SU-DHL-6 (cell line): ENCODE measurements around the gene BRAT1.

Source experiments
- H2AFZ ChIP-seq: fragments of 200-600 bp; sonication (generic); 2 replicates; pipeline ENCODE4 v1.6.1; 2014; ENCODE audit warnings: low read depth, mild to moderate bottlenecking, moderate library complexity, mixed read lengths, antibody characterized with exemption, low read length; ENCODE audit not compliant: severe bottlenecking
- H3F3A ChIP-seq: fragments of 200-600 bp; shearing (Covaris generic); 2 replicates; pipeline ENCODE4 v1.6.0; 2016; ENCODE audit warnings: antibody characterized with exemption, mild to moderate bottlenecking; ENCODE audit not compliant: insufficient read depth
- H3K27ac ChIP-seq: fragments of 200-600 bp; sonication (generic); 2 replicates; pipeline ENCODE4 v1.5.1; 2016; ENCODE audit warnings: low read depth, mild to moderate bottlenecking, low read length, moderate library complexity, mixed read lengths
- H3K27me3 ChIP-seq: fragments of 200-600 bp; sonication (generic), shearing (Covaris generic); 2 replicates; pipeline ENCODE4 v1.6.0; 2014; ENCODE audit warnings: mild to moderate bottlenecking, low read length
- H3K36me3 ChIP-seq: fragments of 200-600 bp; sonication (generic); 2 replicates; pipeline ENCODE4 v1.6.1; 2014; ENCODE audit warnings: mild to moderate bottlenecking, low read length, mixed read lengths
- H3K4me2 ChIP-seq: fragments of 300-600, 200-600 bp; shearing (Covaris generic), sonication (generic); 2 replicates; pipeline ENCODE4 v1.6.0; 2014; ENCODE audit warnings: low read length, low read depth, mild to moderate bottlenecking; ENCODE audit not compliant: poor library complexity, severe bottlenecking
- H3K4me3 ChIP-seq: fragments of 200-600 bp; sonication (generic); 2 replicates; pipeline ENCODE4 v1.5.1; 2014; ENCODE audit warnings: antibody characterized with exemption, low read length, mild to moderate bottlenecking, mixed read lengths; ENCODE audit not compliant: insufficient read depth, poor library complexity, severe bottlenecking
- H3K79me2 ChIP-seq: fragments of 200-600 bp; sonication (generic); 2 replicates; pipeline ENCODE4 v1.6.1; 2014; ENCODE audit warnings: mild to moderate bottlenecking, low read length, moderate library complexity; ENCODE audit not compliant: insufficient read depth
- H3K9ac ChIP-seq: fragments of 200-600 bp; sonication (generic); 2 replicates; pipeline ENCODE4 v1.7.0; 2014; ENCODE audit warnings: mild to moderate bottlenecking, low read length
- H3K9me2 ChIP-seq: fragments of 200-600 bp; sonication (generic); replicated peaks from 2 replicates; pipeline ENCODE4 v1.6.1; 2014; ENCODE audit warnings: low read length; ENCODE audit not compliant: insufficient read depth
- H3K9me3 ChIP-seq: fragments of 200-600 bp; sonication (generic); 2 replicates; pipeline ENCODE4 v1.6.1; 2014; ENCODE audit warnings: low read length, mixed read lengths; ENCODE audit not compliant: insufficient read depth
- H4K20me1 ChIP-seq: fragments of 200-600 bp; sonication (generic); 2 replicates; pipeline ENCODE4 v1.6.1; 2014; ENCODE audit warnings: low read depth, mild to moderate bottlenecking, antibody characterized with exemption, low read length, moderate library complexity, mixed read lengths
- CTCF ChIP-seq: fragments of 200-600 bp; sonication (generic); IDR thresholded peaks from one replicate; pipeline ENCODE4 v1.5.1; 2017; ENCODE audit warnings: antibody characterized with exemption, mild to moderate bottlenecking, low read length, moderate library complexity; ENCODE audit not compliant: insufficient read depth, poor library complexity, severe bottlenecking
- EZH2phosphoT487 ChIP-seq: fragments of 200-600 bp; sonication (generic), shearing (Covaris generic); conservative IDR thresholded peaks from 2 replicates; pipeline ENCODE4 v1.6.1; 2018; ENCODE audit warnings: mild to moderate bottlenecking, antibody characterized with exemption, low read length, moderate library complexity, mixed read lengths

The BRAT1 gene

GRCh38 chr7:2575046-2575732 is 19.9 kb upstream of the BRAT1 start:
- Histone ChIP-seq H3K4me2 (no peak overlapping the region), H3K27me3 (no peaks in the 10 kb centered on the region), H3K9ac (no peak overlapping the region), H3K9me3 (no peaks in the 10 kb centered on the region), H3K27ac (no peak overlapping the region), H4K20me1 (no peaks in the 10 kb centered on the region), H3K36me3 (no peaks in the 10 kb centered on the region), H3F3A (no peaks in the 10 kb centered on the region), H3K9me2 (no peaks in the 10 kb centered on the region), H3K79me2 (no peaks in the 10 kb centered on the region), H2AFZ (no peak overlapping the region), H3K4me3 (no peak overlapping the region)
- TF ChIP-seq EZH2phosphoT487 (no peak), CTCF (no peak)

- Histone ChIP-seq H3K4me2 (no peak overlapping the region), H3K27me3 (no peaks in the 10 kb centered on the region), H3K9ac (no peak overlapping the region)
Observed at GRCh38 chr7:2573761-2574160, 18.4 kb upstream of the BRAT1 start.

GRCh38 chr7:2572101-2572842 is 16.9 kb upstream of the BRAT1 start:
- no peak overlapping the region for H2AFZ ChIP-seq
- H3K9ac ChIP-seq, result no peak overlapping the region
- H3K4me2 ChIP-seq, result no peak overlapping the region

More at GRCh38 chr7:2573761-2574160, 18.4 kb upstream of the BRAT1 start:
- H3K9me3 ChIP-seq, result no peaks in the 10 kb centered on the region
- H3K27ac ChIP-seq, result no peak overlapping the region
- TF ChIP-seq CTCF, result no peak
- no peak for TF ChIP-seq EZH2phosphoT487
- no peaks in the 10 kb centered on the region for H4K20me1 ChIP-seq
- H3K79me2 ChIP-seq, result no peaks in the 10 kb centered on the region
- no peaks in the 10 kb centered on the region for H3F3A ChIP-seq
- no peaks in the 10 kb centered on the region for H3K36me3 ChIP-seq
- no peak overlapping the region for H2AFZ ChIP-seq
- no peak overlapping the region for H3K4me3 ChIP-seq
- H3K9me2 ChIP-seq, result no peaks in the 10 kb centered on the region

More at GRCh38 chr7:2572101-2572842, 16.9 kb upstream of the BRAT1 start:
- Histone ChIP-seq H3F3A (no peaks in the 10 kb centered on the region), H3K79me2 (no peaks in the 10 kb centered on the region), H3K27ac (no peak overlapping the region), H3K4me3 (no peak overlapping the region), H4K20me1 (no peaks in the 10 kb centered on the region), H3K36me3 (no peaks in the 10 kb centered on the region), H3K9me2 (no peaks in the 10 kb centered on the region), H3K9me3 (no peaks in the 10 kb centered on the region), H3K27me3 (no peaks in the 10 kb centered on the region)
- TF ChIP-seq EZH2phosphoT487 (no peak), CTCF (no peak)
